PC-3 (cell line): Measurements from ENCODE around the gene GLRX.

Experiments used
- CTCF ChIP-seq: fragments of 300-600 bp; sonication (generic); conservative IDR thresholded peaks from 2 replicates; pipeline ENCODE4 v1.5.1; 2017; ENCODE audit warnings: antibody characterized with exemption, low read depth, mild to moderate bottlenecking, low read length
- EZH2 ChIP-seq: fragments of 300-600 bp; sonication (generic); IDR thresholded peaks from one replicate; pipeline ENCODE4 v1.6.1; 2017; ENCODE audit warnings: antibody characterized with exemption, mild to moderate bottlenecking, low read length; ENCODE audit not compliant: unreplicated experiment

GRCh38 chr5:95832664-95833063, 10.1 kb upstream of the GLRX start:
- TF ChIP-seq CTCF (no peak), EZH2 (no peak)
